Measurements from ENCODE around the gene HPX. TPM values are rescaled to one million over a fixed set of nuclear protein-coding genes. Genes with fewer than 3 reads are reported as not detected.

The HPX gene, protein sequence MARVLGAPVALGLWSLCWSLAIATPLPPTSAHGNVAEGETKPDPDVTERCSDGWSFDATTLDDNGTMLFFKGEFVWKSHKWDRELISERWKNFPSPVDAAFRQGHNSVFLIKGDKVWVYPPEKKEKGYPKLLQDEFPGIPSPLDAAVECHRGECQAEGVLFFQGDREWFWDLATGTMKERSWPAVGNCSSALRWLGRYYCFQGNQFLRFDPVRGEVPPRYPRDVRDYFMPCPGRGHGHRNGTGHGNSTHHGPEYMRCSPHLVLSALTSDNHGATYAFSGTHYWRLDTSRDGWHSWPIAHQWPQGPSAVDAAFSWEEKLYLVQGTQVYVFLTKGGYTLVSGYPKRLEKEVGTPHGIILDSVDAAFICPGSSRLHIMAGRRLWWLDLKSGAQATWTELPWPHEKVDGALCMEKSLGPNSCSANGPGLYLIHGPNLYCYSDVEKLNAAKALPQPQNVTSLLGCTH
- total RNA-seq (2022; extraction: Qiagen RNA extraction), result 0.25 to 0.84 TPM (median 0.37 TPM) in 5 replicates

DNA sequence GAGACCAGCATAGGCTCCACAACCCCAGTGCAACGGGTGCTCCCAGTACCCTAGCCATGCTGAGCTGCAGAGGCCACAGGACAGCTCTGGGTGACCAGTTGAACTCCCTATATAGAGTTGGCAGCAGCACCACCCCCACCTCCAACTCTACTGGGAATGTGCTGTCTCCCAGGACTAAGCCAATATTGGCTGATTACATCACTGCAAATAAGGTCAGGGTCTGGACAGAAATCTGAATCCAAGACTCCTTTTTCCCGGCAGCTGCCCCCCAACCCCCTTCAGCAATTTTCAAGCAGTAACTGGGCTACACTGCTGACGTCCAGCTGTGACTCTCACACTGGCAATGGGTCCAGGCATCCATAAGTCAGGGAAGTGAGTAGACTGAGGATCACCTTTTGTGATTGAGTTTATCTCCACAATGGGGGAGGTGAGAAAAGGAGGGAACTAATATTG, at the start of gene HPX:
TSS of gene HPX (minus strand) at position 82 of the 453 bp plus-strand sequence. CDS start at position 58, 24 bp downstream.

DNA sequence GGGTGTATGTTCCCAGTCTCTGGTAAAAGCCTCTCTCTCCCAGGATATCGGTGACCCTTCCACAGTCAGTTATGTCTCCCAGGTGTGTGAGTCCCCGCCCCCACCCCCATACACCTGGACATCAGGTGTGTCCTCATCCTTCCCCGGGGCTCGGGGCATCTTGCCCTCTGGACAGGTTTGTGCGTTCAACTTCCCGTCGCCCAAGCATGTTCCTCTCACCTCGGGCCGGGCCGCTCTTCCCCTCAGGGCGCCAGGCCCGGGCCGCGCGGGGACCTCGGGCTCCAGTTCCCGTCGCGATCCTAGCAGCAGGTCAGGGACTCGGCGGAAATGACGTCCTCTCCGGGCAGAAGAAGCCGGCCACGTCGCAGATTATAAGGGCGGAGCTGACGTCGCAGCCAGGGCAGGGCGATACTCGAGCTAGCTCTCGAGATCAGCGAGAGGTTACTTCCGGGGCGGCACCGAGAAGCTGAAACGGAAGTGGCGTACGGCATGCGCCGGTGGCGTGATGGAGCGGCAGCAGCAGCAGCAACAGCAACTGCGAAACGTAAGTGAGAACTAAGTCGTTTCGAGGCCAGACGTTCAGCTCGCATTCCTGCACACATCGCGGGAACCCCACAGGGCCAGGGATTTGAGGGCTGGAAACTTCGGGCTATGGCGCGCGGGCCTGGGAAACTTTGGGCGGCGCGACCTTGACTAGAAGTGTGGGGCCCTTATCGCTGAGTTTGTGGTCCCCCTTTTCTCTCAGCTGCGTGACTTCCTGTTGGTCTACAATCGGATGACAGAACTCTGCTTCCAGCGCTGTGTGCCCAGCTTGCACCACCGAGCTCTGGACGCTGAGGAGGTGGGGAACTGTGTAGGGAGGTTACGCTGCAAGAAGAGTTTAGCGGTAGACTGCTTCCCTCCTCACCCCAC, 40.5 kb upstream of the HPX start, which contains the start of the genes ARFIP2 and TIMM10B:
TSS of gene ARFIP2 (minus strand) at position 320 of the 912 bp plus-strand sequence. CDS start 910 bp downstream, outside the sequence.
TSS of gene TIMM10B (plus strand) at position 490 of the 912 bp plus-strand sequence. CDS start at position 506, 16 bp downstream.

DNA sequence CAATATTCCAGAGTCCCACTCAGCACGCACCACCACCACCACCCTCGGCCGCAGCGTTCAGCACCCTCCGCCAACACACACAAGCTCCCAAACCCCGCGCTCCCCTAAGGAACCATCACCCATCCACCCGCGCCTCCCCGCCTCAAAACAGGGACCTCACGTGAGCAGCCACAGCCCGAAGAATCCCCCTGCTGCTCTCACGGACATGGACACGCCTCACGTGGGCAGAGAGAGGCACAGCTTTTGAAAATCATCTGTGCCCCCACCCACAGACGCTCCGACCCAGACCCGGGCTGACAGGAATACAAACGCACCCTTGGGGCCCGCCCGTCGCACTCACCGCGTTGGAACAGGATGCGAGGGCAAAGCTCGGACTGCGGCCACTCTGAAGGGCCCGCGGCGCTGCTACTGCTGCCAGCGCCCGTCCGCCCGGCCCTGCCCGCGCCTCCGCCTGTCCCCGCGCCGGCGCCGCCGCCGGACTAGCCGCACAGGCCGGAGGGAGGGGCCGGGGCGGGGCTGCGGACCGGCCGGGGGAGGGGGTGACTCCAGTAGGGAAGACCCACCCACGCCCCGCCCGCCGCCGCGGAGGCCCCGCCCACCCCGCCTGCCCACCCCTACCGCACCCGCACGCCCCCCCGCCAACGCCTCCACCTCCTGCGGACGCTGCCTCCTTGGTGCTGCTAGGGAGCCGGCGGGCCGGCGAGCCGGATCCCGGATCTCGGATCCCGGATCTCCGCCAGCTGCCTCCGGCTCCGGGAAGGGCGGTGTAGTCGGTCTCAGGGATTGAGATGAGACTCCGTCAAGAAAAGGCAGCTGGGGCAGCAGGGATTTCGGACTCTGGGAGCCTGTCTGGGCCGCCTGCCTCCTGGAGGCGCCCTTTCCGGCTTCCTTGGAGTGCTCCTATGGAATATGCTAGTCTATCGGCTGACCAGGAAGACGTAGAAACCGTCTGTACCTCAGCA, 32.9 kb upstream of the HPX start, which contains the start of gene TRIM3:
TSS of gene TRIM3 (minus strand) at position 491 of the 962 bp plus-strand sequence. CDS start 8,246 bp downstream, outside the sequence.

DNA sequence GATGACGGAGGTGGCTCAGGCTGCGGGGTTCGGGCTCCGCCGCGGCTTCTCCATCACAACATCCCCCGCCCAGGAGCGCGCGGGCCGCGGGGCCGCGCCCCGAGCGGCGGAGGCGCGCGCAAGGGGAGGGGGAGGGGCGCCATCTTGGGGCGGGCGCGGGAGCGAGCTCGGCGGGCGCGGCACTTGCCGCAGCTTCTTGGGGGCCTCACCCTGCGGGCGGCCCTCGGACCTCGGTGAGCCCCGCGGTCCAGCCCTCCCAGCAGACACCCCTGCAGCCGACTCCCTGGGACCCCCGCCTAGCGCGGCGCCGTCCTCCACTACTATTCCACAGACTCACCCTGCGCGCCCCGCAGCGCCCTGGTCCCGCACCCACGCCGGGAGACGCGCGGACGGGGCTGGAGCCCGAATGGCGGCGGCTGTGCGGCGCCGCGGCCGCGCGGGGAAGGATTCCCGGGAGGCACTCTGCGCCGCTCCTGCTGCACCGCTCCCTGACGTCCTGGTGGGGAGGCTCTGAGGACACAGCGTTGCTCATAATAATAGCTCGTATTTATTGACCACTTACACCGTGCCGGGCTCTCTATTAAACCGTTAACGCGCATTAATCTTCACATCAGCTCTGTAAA, 21.7 kb downstream of the HPX start, which contains the start of gene APBB1:
TSS of gene APBB1 (minus strand) at position 86 of the 623 bp plus-strand sequence. CDS start 7,747 bp downstream, outside the sequence.

DNA sequence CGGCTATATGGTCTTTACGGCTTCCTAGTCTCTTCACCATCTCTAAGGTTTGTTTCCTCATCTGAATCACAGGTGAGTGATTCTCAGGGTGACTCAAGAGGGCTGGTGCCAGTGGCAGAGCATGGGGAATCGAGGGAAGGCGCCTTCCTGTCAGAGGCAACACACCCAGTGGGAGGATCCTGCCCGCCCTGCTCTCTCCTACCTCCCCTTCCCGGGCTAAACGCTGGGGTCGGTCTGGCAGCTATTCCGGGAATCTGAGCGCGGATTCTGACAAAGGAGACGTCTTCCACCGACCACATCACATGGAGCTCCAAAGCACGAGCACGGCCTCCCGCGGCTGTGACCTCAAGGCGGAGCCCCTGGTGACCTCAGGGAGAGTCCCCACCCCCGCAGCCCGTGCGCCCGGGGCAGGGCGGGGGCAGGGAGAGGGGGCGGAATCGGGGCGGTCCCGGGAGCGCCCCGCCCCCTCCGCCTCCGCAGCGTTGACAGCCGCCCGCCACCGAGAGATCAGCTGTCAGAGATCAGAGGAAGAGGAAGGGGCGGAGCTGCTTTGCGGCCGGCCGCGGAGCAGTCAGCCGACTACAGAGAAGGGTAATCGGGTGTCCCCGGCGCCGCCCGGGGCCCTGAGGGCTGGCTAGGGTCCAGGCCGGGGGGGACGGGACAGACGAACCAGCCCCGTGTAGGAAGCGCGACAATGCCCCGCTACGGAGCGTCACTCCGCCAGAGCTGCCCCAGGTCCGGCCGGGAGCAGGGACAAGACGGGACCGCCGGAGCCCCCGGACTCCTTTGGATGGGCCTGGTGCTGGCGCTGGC, 50.7 kb downstream of the HPX start, which contains the start of gene SMPD1:
TSS of gene SMPD1 (plus strand) at position 570 of the 813 bp plus-strand sequence. CDS start at position 695, 125 bp downstream.

Other genes starting within 250 kb of the HPX start
- gene OR52W1, start 241.8 kb downstream of the HPX start, total RNA-seq (2022; extraction: Qiagen RNA extraction), result not detected in 5 replicates
- gene C11orf42, start 235.4 kb downstream of the HPX start, total RNA-seq (2022; extraction: Qiagen RNA extraction), result not detected in 5 replicates
- gene FHIP1B, start 206.4 kb downstream of the HPX start, total RNA-seq (2022; extraction: Qiagen RNA extraction), result 13.3 to 20.2 TPM (median 17.9 TPM) in 5 replicates
- 0.03 to 0.09 TPM (median 0.06 TPM) in 4 of 5 replicates, not detected in the other for gene CNGA4, start 201.9 kb downstream of the HPX start, total RNA-seq (2022; extraction: Qiagen RNA extraction)
- not detected in 5 replicates for gene CCKBR, start 181.1 kb downstream of the HPX start, total RNA-seq (2022; extraction: Qiagen RNA extraction)
- 26.7 to 37.5 TPM (median 28.9 TPM) in 5 replicates for gene CAVIN3, start 120.5 kb downstream of the HPX start, total RNA-seq (2022; extraction: Qiagen RNA extraction)
- 10.0 to 11.9 TPM (median 10.5 TPM) in 5 replicates for gene SMPD1, start 50.5 kb downstream of the HPX start, total RNA-seq (2022; extraction: Qiagen RNA extraction)
- 16.5 to 20.3 TPM (median 20.1 TPM) in 5 replicates for gene APBB1, start 21.9 kb downstream of the HPX start, total RNA-seq (2022; extraction: Qiagen RNA extraction)
- gene TRIM3, start 33.0 kb upstream of the HPX start, total RNA-seq (2022; extraction: Qiagen RNA extraction), result 14.7 to 23.1 TPM (median 21.7 TPM) in 5 replicates
- gene ARFIP2, start 40.3 kb upstream of the HPX start, total RNA-seq (2022; extraction: Qiagen RNA extraction), result 53.0 to 59.0 TPM (median 57.5 TPM) in 5 replicates
- gene TIMM10B, start 40.5 kb upstream of the HPX start, total RNA-seq (2022; extraction: Qiagen RNA extraction), result 28.6 to 37.0 TPM (median 35.3 TPM) in 5 replicates
- 1.7 to 3.5 TPM (median 3.2 TPM) in 5 replicates for gene DNHD1, start 56.3 kb upstream of the HPX start, total RNA-seq (2022; extraction: Qiagen RNA extraction)
- gene RRP8, start 162.6 kb upstream of the HPX start, total RNA-seq (2022; extraction: Qiagen RNA extraction), result 25.9 to 36.6 TPM (median 32.9 TPM) in 5 replicates
- gene ILK, start 162.8 kb upstream of the HPX start, total RNA-seq (2022; extraction: Qiagen RNA extraction), result 114 to 121 TPM (median 118 TPM) in 5 replicates
- 157 to 250 TPM (median 230 TPM) in 5 replicates for gene TAF10, start 171.2 kb upstream of the HPX start, total RNA-seq (2022; extraction: Qiagen RNA extraction)
- 40.5 to 48.1 TPM (median 47.4 TPM) in 5 replicates for gene TPP1, start 178.4 kb upstream of the HPX start, total RNA-seq (2022; extraction: Qiagen RNA extraction)
- 0.06 to 0.13 TPM (median 0.11 TPM) in 5 replicates for gene DCHS1, start 214.8 kb upstream of the HPX start, total RNA-seq (2022; extraction: Qiagen RNA extraction)
- 91.6 to 113 TPM (median 106 TPM) in 5 replicates for gene MRPL17, start 242.4 kb upstream of the HPX start, total RNA-seq (2022; extraction: Qiagen RNA extraction)